Stimulated activated CD4-positive, alpha-beta T cell treated with anti-CD3 and anti-CD28 coated beads, Interleukin-15, amount 100 ng/mL, for 48 hours (primary cell): Measurements from ENCODE around the gene GPR12.

Experiments
- DNase-seq, 2 donors: peaks; one replicate each; pipeline ENCODE4 v3.0.0-alpha.2; 2020; ENCODE audit warnings: low read depth in 2 of 2

GPR12 gene

DNA sequence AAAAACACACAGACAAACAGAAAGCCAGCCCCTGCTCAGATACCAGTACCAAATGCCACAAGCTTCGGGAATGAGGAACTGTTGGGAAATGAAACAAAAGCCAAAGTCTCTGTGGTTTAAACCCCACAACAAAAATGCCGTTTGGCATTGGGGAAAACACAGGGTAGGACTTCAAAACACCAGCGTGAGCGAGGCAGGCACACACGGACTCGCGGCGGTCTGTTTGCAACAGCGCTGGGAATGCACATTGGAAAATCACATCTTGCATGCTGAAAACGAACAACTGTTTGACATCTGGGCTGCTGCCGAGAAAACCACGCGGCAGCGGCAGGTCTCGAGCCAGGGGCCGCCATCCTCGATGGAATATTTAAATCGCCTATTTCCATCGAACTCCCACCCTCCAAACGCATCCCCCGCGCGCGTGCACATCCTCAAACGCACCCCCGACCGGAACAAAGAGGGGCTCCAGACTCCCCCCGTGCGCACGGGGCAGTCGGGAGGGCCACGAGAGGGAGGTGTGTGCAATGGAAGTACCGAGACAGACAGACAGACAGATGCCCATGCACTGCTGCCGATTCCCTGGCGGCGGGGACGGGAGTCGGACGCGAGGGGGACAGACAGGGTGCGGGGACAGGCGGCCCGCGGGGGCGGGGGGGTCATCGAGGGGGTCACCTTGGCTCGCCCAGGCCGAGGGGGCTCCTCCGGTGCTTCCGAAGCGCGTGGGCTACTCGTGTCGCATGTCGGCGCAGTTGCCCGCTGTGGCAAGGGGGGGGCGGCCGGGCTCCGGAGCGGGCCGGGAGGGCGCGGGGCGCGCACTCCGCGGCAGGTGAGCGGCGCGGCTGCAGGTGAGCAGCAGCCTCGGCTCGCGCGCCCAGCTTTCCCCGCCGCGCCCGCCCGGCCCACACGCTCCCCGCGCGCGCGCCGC lies at the start of gene GPR12:
GPR12 (minus strand) TSS at position 880 of the 925 bp plus-strand sequence. CDS start 959 bp downstream, outside the sequence.
- DNase-seq: no peak

DNA sequence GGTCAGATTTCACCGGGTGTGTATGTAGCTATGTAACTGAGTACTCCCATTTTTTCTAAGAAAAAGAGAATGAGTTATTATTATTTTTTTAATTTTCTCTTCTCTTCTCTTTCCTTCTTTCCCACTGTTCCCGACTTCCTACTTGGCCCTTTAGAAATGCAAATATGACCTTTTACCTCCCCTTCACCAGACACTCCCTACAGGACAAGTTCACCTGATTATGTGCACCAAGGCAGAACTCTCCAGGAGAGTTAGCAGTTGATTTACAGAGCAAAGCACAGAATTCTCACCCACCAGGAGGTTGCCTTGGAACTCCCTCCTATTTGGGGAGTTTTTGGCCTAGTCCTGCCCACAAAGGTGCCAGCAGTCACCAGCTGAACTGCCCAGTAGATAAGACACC lies 49.5 kb upstream of the GPR12 start:
- no peak for DNase-seq

- DNase-seq: no peak
Measured at GRCh38 chr13:26806891-26807290, 46.3 kb upstream of the GPR12 start.

DNA sequence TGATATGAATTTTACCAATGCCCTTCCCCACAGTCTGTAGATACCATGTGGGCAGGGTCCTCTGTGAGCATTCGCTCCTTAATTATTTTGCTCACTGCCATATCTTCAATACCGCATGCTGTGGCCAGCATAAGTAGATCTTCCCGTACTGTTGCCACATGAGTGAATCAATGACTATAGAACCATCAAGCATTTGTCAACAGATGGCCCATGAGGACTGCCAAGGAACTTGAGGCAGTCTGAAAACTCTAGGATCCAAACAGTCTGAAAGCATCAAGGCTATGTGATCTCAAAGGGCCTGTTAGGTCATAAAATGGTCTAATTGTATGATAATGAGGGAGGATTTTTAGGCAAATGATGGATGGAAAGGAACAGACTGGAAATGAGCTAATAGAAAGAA lies 27.4 kb upstream of the GPR12 start:
- no peak for DNase-seq

GRCh38 chr13:26786651-26787295 lies 26.2 kb upstream of the GPR12 start:
- DNase-seq: no peak

DNA sequence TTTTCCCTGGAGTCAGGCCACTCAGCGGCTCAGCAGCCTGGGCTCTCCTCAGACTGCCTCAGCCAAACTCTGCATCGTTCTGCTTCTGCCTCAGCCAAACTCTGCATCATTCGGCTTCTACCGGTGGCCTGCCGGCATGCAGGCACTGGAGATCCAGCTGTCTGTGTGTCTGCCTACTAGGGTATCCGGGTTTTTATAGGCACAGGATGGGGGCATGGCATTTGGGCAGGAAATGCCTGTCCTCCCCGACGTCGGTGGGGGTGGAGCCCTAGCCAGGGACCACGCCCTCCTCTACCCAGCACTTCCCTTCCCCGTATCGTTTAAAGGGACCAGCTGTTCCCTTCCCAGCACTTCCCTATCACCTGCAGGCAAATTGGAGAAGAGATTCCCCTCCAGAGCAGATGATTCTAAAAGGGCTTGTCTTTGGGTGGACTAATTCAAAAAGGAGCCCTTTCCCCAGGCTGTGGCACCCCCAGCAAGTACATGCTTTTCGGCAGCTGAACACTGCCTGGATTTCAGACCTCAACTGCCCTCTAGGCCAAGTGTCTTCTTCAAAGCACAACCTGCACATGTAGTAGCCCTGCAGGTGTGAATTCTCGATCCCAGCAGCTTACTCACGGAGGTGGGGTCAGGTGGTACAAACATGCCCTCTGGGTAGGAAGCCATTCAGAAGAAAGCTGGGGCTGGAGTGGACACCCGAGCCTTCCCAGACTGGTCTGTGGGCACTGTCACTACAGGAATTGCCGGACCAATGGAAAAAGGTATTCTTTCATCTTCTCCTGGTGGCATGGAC lies 25.4 kb upstream of the GPR12 start:
- DNase-seq: peak; percentile 25 to 45

GRCh38 chr13:26784704-26785639 lies 24.4 kb upstream of the GPR12 start:
- no peak for DNase-seq

DNA sequence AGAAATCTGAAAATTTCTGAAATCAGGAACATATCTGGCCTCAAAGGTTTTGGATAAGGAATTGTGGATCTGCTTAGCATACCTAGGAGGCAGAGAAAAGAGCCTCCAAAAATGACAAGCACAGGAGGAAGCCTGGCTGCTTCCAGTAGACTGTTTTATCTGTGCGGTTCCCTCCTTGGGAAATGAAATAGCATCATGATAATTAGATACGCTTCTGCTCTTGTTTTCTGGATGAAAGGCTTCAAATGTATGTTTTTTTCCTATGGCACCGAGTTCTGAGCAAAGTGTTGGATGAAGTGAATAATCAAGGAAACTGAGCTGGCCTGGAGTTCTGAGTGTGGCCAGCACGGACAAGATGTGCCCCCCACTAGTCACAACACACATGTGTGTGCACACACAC lies 19.8 kb upstream of the GPR12 start:
- DNase-seq: no peak

- DNase-seq: no peak
Measured at GRCh38 chr13:26779321-26779720, 18.7 kb upstream of the GPR12 start.

GRCh38 chr13:26772531-26772930 lies 11.9 kb upstream of the GPR12 start:
- no peak for DNase-seq

GRCh38 chr13:26771796-26772195 lies 11.2 kb upstream of the GPR12 start:
- no peak for DNase-seq

GRCh38 chr13:26762745-26763345 lies 2.3 kb upstream of the GPR12 start:
- DNase-seq: no peak

- DNase-seq: no peak
Measured at GRCh38 chr13:26760832-26761582, 421 bp upstream of the GPR12 start.

DNA sequence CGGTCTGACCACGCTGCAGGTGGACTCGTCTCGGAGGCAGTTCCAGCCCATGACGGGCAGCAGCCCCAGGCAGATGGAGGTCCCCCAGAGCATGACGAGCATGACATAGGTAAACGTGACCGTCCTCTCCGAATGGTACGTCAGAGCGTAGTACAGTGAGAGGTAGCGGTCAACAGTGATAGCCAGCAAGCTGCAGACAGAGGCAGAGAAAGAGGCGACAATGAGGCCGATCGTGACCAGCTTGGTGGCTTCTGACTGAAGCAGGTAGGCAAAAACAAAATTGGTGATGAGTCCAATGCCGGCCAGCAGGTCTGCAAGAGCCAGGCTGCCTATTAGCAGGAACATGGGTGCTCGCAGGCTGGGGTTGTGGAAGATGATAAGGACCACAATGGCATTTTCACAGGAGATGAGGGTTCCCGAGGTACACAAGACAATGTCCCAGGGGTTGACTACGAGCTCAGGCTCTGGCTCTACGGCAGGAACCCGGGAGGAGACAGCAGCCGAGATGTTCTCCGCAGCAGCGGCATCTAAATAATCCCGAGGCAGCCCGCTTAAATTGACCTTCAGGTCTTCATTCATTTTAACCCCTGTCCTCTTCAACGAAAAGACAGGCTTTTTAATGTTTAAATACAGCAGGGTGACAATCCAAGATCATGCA lies 1.2 kb downstream of the GPR12 start:
- DNase-seq: no peak

DNA sequence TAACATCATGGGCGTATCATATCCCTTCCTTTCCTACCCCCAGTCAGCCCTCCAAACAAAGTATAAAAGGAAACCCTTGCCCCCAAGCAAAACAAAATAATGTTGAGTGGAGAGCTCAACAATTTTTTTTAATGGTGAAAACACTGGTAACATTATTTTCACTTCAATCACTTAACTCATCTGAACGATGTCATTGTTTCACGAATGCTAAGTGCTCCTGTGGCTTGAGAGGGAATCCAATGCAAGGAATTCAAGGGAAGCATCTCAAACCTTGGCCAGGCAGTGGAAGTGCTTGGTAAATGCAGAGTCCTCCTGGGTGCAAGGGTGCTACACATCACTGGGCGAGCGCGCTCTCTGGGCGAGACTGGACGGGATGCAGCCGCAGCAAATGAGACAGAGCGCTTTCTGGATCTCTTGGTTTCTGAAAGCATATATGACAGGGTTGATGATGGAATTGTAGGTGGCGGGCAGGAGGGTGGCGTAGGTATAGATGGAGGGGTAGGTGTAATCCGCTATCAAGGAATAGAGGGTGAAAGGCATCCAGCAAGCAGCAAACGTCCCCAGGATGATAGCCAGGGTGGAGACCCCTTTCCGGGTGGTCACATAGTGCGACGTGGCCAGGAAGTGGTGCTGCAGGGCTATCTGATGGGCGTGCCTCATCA lies 2.0 kb downstream of the GPR12 start:
- no peak for DNase-seq

- DNase-seq: no peak
Measured at GRCh38 chr13:26756961-26757360, 3.6 kb downstream of the GPR12 start.

DNA sequence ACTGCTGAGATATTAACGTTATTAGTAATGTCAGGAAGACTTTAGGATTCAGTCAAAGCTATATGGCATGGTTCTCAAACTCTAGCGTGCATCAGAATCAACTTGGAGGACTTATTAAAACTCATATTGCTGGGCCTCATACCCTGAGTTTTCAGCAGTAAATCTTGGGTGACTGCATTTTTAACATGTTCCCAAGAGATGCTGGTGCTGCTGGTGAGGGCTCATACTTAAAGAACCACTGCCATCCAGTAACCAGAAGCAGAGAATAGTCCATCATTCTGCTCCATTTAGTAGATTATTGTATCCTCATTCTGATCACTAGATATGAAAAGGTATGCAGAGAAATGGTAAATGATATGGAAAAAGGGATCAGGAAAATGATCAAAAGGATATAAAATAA lies 7.9 kb downstream of the GPR12 start:
- no peak for DNase-seq

- no peak for DNase-seq
Measured at GRCh38 chr13:26749905-26750304, 10.7 kb downstream of the GPR12 start.

DNA sequence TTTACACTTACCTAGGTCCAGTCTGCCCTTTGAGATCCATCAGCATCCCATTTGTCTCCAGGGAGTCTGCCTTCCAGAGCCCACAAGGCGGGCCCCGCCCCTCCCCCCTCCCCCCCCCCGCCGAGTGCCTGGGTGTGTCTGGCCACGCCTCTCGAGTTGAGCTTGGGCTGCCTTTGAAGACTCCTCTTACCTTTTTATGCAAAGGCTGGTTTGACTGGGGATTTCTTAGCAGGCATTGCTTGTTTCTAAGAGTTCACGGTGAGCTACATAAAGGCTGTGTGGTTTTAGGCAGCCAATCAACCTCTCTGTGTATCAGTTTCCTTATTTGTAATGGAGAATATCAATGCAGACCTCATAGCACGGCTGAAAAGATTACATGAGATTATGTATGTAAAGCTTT lies 11.3 kb downstream of the GPR12 start:
- peak in 1 of 2 donors; percentile 3 for DNase-seq
